H1 (cell line): ENCODE data around the gene PPP1R14B. TPM values are rescaled to one million over a fixed set of nuclear protein-coding genes. Genes with fewer than 3 reads are reported as not detected.

ENCODE experiments used
- BRCA1 ChIP-seq: IDR thresholded peaks from 2 replicates; pipeline ENCODE4 v1.6.1; 2012; ENCODE audit warnings: low read depth, low read length, improper control_type of control experiment
- CEBPB ChIP-seq: IDR thresholded peaks from 2 replicates; pipeline ENCODE4 v1.6.1; 2012; ENCODE audit warnings: low read depth, low read length
- CHD7 ChIP-seq: fragments of 300-600 bp; sonication (generic); IDR thresholded peaks from 2 replicates; pipeline ENCODE4 v1.7.1; 2012; ENCODE audit warnings: low read length, moderate library complexity, mild to moderate bottlenecking, inconsistent platforms; ENCODE audit not compliant: insufficient replicate concordance
- E2F6 ChIP-seq: IDR thresholded peaks from 2 replicates; pipeline ENCODE4 v1.6.1; 2012; ENCODE audit warnings: inconsistent platforms
- EGR1 ChIP-seq: IDR thresholded peaks from 2 replicates; pipeline ENCODE4 v1.6.1; 2011; ENCODE audit warnings: low read depth, low read length, borderline replicate concordance
- EZH2 ChIP-seq: fragments of 200-600 bp; sonication (generic); IDR thresholded peaks from 2 replicates; pipeline ENCODE4 v1.7.1; 2012; ENCODE audit warnings: low read depth, mild to moderate bottlenecking, moderate library complexity, low read length, inconsistent platforms; ENCODE audit not compliant: severe bottlenecking
- HDAC6 ChIP-seq: IDR thresholded peaks from one replicate; pipeline ENCODE4 v1.7.1; 2012; ENCODE audit warnings: low read depth, mild to moderate bottlenecking, inconsistent platforms, low read length, moderate library complexity
- RAD21 ChIP-seq, 2 experiments: IDR thresholded peaks in 1 of 2; conservative IDR thresholded peaks in 1 of 2; 2 replicates each; pipeline ENCODE4 v1.6.1; 2011; ENCODE audit warnings: low read depth in 2 of 2, low read length in 2 of 2, improper control_type of control experiment in 1 of 2, inconsistent platforms in 1 of 2, mild to moderate bottlenecking in 1 of 2, moderate library complexity in 1 of 2
- RNF2 ChIP-seq: fragments of 200-900, 300-1000 bp; sonication (generic); IDR thresholded peaks from 2 replicates; pipeline ENCODE4 v1.7.1; 2016; ENCODE audit warnings: borderline replicate concordance, low read depth, mild to moderate bottlenecking, antibody characterized with exemption, low read length; ENCODE audit not compliant: poor library complexity, severe bottlenecking; ENCODE audit errors: missing control alignments
- TAF1 ChIP-seq: IDR thresholded peaks from 2 replicates; pipeline ENCODE4 v1.6.1; 2011; ENCODE audit warnings: mild to moderate bottlenecking, low read depth, low read length
- TCF12 ChIP-seq: IDR thresholded peaks from 2 replicates; pipeline ENCODE4 v1.6.1; 2011; ENCODE audit warnings: low read depth, mild to moderate bottlenecking, low read length
- polyA plus RNA-seq, 7 experiments: library from polyadenylated mRNA; depleted of rRNA in 3 of 7; stranded (reverse) in 5 of 7; unstranded in 2 of 7; fragments of >200 nt in 5 of 7; fragments of 200-250 nt in 2 of 7; gene quantifications; 1 replicate in 5 of 7; 2 replicates in 1 of 7; 4 replicates in 1 of 7; pipeline versions ENCODE4 v1.2.1 to v1.2.3, GENCODE V29; 2011 to 2013; ENCODE audit warnings: missing spikeins in 2 of 7, mixed read lengths in 2 of 7
- total RNA-seq: library from RNA; stranded (reverse); fragmentation: NEBNext Ultra II Directional; extraction: Animal tissue kit (Norgen Biotek cat#: 25700); gene quantifications from 2 replicates; pipeline ENCODE4 v1.2.1, GENCODE V29; 2021

PPP1R14B gene
- total and polyA plus RNA-seq, 2 of the 8 experiments (the other 6 are each of a cell fraction or from before 2014, with no cell fraction given), result 265 to 419 TPM

GRCh38 chr11:64219354-64219684 is 27.4 kb downstream of the PPP1R14B start (continued):
- TF ChIP-seq CHD7, result no peak
- TF ChIP-seq RNF2, result no peak
- no peak for TF ChIP-seq TCF12
- no peak for TF ChIP-seq HDAC6
- no peak for TF ChIP-seq BRCA1
- TF ChIP-seq EGR1, result no peak
- no peak for TF ChIP-seq E2F6
- TF ChIP-seq EZH2, result no peak
- TF ChIP-seq CEBPB, result no peak
- no peak for TF ChIP-seq RAD21 (IDR thresholded peaks at IDR 0.05 in 1 of 2, conservative IDR thresholded peaks at IDR 0.05 in 1 of 2; ENCODE audit: low read depth in 2 of 2, low read length in 2 of 2)
- no peak for TF ChIP-seq TAF1
